T-helper 2 cell (primary cell): ENCODE measurements around the gene RWDD4.

Source experiments
- DNase-seq, 5 experiments: peaks; one replicate each; pipeline versions ENCODE4 v3.0.0 to v3.0.0-alpha.2; 2012 to 2022
- total RNA-seq, 2 donors: gene quantifications; one replicate each; lab custom pipeline; 2026; lab: John Stamatoyannopoulos, UW

The RWDD4 gene
- total RNA-seq, result 7.2 to 12.1 reads per million in 2 donors

DNA sequence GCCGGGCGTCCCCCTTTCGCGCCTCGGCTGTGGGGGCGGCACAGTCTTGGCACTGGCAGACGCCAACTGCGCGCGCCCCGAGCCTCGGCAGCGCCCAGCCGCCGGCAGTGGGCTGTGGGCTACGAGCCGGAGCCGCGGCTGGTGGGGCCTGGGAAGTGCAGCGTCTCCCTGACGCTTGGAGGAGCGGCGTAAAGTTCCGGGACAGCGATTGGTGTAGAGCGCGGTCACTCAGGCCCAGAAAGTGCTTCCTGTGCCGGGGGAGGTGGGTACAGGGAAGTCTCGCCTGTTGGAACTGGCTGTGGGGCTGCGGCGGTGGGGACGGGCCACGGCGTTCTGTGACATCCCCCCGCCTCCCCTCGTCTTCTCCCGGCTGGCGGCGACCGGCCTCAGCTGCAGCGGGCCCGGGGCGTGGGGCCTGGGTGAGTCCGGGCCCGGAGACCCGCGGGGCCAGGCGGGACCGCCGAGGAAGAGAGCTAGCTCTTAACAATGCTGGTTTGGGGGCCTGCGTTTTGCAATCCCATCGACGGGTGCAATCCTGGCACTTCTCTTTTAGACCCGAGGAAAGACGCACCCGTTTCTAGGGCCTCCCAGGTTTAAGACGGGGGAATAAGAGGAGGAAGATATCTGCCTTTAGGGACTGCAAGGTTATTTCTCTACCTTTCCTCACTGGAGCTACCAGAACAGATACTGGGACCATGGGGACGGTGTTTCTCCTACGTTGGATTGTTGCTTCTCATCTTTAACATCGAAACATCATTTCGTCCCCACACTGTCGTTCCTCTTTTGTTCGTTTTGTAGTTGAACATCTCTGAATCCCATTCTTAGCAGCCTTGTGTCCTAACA, at the start of gene RWDD4, which contains the start of gene TRAPPC11:
Gene RWDD4 (minus strand): TSS at position 157 of the 843 bp plus-strand sequence. CDS start 233 bp downstream, outside the sequence.
Gene TRAPPC11 (plus strand): TSS at position 265 of the 843 bp plus-strand sequence. CDS start 4,575 bp downstream, outside the sequence.
- DNase-seq, result peak; percentile 88 to 99 (median 95)

DNA sequence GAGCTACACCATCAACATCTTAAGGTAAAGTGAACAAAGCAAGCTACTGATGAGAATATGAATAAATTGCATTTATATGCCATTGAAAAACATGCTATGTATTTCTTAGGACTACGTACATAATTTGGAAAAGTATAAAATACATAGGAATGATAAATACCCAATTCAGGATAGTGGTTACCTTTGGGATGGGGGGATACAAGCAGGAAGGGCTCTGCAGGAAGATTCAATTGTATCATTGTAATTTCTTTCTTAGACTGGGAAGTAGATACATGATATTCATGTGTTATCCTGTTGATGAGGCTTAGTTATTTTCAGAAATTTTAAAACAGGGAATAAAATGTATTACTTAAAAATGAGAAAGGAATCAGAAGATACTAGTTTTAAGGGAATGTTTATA, 43.5 kb upstream of the RWDD4 start:
- DNase-seq, result no peak

DNA sequence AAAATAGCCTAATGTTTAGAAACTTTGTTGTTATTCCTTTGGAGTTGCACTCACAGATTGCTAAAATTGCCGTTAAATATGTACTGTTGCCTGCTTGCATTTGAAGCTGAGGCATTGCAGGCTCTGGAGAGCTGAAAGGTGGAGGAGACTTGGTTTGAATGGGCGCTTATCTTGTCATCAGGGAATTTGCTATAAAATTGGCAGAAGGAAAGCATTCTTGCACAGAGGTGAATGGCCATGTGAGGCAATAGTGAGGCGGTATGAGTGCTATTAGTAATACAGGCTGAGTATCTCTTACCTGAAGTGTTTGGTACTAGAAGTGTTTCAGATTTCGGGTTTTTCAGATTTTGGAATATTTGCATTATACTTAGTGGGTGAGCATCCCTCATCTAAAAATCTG, 41.4 kb upstream of the RWDD4 start:
- no peak for DNase-seq

DNA sequence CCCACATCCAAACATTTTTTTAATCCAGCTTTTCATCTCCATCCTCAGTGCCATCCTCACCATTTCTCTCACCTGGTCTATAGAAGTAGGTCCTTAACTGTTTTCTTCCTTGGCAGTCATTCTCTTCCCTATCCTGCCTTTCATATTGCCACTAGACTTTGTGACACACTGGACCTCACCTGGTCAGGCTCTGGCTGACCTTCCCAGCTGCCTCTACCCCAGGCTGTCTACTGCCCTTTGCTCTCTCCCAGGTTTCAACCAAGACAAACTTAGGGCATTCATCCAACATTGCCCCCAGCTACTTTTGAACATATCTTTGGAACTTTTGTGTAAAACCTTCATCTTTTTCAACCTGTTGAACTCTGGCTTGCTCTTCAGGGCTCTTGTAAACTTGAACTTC, 39.9 kb upstream of the RWDD4 start:
- DNase-seq, result no peak

DNA sequence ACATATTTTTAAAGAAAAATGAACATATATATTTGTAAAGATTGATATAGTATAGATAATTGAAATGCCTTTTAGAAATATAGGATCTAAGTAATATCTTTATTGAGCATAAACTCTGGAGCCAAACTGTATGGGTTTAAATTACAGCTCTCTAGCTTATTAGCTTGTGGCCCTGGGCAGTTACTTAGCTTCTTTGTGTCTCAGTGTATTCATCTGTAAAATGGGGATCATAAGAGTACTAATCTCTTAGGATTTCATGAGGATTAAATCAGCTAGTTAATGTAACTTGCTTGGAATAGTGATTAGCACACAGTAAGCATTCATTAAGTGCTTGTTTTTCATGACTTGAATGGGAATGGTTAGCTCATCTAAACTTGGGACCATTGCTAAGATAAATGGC, 32.9 kb upstream of the RWDD4 start:
- DNase-seq, result no peak

DNA sequence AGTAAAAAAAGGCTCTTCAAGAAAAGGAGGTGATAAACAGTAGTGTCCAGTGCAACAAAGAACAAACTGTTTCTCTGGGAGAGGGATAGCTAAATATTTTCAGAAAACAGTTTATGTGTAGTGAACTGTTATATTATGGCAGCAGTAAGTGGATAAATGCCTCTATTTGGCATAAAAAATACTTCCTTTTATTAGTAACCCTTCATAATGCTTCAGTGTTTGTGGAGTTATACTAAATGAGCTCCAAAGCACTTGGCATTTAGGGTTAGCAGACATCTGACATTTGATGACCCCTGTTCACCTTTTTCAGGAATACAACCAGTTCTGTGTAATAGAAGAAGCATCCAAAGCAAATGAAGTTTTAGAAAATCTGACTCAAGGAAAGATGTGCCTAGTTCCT, 32.0 kb upstream of the RWDD4 start:
- DNase-seq, result no peak

DNA sequence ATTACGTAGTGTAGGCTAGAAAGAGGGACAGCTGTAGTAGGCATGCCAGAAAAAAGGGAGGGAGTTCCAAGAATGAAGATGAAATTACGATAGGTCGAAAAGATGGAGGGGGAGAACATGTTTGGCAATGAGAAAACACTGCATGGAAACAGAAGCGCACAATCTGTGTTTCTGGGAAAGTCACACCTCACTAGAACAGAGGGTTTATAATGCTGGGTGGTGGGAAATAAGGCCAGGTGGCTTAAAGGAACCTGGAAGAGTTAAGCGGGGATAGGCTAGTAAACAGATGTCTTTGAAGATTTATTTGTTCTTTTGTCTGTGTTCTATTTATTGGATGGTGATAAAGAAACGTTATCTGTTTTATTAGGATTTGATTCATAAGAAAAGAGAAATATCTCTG, 29.2 kb upstream of the RWDD4 start:
- DNase-seq, result no peak

DNA sequence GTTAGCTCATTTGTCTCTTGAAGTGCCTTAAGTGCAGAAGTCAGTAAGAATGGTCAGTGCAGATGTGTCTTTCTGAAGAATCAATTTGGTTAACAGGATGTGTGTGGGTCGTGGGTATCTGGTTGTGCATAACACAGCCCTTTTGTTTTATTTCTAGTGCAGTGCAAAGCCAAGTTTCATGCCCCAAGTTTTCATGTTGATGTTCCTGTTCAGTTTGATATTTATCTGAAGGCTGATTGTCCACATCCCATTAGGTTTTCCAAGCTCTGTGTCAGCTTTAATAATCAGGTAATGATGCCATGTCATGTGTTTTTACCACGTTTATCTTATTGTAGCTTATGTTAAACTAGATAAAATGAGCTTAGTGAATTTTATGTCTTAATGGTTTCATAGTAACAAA, 27.5 kb upstream of the RWDD4 start:
- DNase-seq, result peak in 1 of 5 experiments; percentile 12

DNA sequence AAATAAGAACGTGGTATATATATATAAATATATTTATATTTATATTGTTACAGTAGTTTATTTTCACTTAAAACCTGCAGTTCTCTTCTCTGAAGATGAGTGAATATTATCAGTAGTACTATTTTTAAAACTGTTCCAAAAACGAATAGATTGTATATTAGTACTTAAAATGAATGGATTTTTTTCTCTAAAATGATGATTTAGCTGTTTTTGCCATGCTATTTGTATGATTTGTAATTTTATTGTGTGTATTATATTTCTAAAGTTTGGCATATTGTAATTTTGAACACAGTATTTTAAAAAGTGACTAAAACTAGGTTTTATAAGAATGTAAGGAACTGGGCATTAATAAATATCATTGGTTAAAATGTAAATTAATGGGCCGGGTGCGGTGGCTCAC, 22.1 kb upstream of the RWDD4 start:
- no peak for DNase-seq

DNA sequence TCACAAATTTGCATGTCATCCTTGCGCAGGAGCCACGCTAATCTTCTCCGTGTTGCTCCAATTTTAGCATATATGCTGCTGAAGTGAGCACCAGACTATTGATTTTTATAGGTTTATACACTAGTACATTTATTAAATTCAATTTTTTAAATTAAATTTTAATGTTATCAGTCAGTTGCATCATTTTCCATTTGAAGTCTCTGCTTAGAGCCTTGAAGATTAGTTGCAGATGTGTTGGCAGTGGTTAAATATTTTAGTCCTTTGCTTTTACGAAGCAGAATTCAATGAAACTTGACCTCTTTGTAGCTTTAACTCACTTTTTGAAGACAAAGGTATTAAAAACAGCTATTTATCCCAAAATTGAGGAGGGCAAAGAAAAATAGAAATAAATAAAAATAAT, 16.6 kb upstream of the RWDD4 start:
- DNase-seq, result no peak

DNA sequence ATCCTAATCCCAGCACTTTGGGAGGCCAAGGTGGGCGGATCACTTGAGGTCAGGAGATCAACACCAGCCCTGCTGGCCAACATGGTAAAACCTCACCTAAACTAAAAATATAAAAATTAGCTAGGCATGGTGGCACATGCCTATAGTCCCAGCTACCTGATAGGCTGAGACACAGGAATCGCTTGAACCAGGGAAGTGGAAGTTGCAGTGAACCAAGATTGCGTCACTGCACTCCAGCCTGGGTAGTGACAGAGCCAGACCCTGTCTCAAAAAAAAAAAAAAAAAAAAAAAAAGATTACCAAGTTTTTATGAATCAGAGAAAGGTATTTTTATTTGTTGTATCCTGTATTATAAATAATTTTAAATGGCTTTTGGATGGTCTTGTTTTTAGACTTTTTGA, 15.2 kb upstream of the RWDD4 start:
- DNase-seq, result no peak

DNA sequence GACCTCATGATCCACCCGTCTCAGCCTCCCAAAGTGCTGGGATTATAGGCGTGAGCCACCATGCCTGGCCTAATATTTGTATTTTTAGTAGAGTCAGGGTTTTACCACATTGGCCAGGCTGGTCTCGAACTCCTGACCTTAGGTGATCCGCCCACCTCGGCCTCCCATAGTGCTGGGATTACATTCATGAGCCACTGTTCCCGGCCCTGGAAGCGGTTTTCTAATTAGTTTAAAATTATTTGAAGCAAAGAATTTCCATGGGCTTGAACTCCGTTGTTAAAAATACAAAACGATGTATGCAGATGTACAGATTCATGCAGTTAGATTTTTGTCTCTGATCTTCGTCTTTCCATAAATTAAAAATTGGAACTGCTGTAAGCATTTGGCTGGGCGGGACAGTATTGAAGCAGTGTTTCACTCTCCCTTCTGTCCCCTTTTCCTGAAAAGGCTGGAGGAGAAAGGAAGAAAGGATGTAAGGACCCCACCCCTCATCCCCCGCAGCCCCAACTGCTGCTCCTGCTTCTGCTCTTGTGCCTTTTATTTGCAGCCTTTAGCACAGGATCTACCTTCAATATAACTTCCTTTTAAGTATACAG, 12.1 kb upstream of the RWDD4 start:
- no peak for DNase-seq

DNA sequence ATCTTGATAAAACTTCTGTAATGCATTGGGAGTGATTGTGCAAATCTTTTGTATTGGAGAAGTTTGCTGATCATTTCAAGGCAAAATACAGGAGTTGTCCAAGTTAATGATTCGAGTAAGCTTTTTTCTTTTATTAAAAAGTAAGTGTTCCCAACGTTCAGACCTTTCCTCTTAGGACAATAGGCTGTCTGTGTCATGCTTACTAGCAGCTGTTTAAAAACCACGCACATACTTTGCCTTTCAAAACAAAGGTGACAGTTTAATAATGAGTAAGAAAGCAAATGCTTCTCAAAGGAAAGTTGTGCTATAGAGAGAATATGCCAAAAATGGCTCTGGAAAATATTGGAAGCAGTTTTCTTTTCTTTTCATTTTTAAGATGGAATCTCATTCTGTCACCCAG, 11.3 kb upstream of the RWDD4 start:
- no peak for DNase-seq

DNA sequence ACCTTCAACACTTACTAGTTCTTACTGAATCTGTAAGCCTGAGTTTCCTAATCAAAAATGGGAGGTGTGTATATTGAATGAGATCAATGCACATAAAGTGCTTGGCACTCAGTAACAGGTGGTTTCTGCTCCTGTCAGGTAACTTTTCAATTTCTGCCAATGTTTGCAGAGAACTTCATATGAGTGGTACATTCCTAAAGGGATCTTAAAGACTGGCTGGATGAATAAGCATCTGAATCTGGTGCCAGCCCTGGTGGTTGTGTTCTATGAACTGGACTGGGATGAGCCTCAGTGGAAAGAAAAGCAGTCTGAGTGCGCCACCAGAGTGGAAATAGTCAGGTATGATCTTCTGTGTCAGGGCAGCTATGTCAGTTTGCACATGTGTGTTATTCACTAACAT, 7.1 kb upstream of the RWDD4 start:
- DNase-seq, result no peak

DNA sequence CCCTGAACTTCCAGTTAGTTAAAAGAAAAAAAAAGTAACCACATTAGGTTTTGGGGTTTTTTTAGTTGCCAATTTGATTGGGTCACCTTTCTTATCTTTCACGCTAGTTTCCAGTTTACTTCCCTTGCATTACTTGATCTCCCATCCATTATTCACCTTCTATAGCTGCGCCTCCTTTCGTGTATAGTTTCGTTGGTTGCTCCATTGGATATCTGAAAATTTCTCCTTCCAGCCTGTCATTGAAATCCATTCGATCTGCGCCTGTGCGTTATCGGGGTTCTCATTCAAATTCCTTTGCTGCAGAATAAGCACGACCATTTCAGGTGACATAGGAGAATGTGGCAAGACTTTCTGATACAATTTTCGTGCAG, 872 bp upstream of the RWDD4 start:
- peak in 2 of 5 experiments; percentile 8 to 9 for DNase-seq

DNA sequence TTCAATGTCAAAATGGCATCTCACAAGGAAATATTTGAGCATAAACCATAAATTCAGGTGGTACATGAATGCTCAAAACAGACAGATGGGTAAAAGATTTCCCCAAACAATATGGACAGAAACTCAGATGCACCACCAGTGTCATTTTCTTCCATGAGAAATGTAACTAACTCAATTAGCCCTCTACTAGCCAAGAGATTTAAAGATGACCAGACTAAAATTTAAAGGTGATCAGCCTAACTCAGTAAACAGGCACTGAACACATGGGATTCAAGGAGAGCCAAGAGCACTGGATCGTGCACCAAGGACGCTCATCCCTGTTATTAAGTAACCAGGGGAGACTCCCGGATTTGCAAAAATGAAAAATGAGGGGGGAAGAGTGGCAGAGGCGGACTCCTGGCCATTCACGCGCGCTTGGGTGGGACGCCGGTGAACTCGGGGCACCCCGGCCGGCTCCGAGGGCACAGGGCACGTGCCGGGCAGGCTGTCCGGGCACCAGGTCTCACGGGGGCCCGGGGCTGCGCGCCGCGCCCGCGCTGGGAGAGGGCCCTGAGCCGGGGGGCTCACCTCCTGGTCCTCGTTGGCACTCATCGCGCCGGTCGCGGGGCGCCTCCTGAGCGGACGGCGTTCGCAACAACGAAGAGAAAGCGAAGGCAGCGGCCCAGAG, 490 bp downstream of the RWDD4 start:
- DNase-seq, result peak in 2 of 5 experiments; percentile 8 to 23

DNA sequence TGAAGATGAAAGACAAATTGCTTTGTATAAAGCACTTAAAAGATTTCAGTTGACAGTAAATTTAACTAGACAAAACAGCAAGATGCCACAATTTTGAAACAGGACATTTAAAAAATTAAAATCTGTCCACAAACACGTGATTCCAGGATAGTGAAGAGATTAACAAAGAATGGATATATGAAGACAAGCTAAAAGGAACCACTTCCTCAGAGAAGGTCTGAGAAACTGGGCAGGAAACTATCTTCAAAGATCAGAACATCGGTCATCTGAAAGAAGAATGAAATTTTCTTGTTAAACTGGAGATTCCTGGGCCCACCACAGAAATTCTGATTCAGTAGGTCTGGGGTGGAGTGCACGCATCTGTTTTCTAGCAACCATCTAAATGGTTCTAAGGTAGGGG, 1.4 kb downstream of the RWDD4 start:
- peak in 1 of 5 experiments; percentile 13 for DNase-seq

DNA sequence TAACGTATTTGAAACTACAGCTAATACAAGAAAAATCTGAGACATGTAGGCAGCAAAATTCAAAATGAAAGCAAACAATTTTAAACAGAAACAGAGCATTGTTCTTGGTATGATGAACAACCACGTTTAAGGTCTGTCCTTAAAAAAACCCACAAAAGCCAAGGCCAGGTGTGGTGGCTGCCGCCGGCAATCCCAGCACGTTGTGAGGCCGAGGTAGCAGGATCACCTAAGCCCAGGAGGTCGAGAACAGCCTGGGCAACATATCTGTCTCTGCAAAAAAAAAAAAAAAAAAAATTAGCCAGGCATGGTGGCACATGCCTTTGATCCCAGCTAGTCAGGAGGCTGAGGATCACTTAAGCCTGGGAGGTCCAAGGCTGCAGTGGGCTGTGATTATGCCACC, 13.7 kb downstream of the RWDD4 start:
- no peak for DNase-seq

DNA sequence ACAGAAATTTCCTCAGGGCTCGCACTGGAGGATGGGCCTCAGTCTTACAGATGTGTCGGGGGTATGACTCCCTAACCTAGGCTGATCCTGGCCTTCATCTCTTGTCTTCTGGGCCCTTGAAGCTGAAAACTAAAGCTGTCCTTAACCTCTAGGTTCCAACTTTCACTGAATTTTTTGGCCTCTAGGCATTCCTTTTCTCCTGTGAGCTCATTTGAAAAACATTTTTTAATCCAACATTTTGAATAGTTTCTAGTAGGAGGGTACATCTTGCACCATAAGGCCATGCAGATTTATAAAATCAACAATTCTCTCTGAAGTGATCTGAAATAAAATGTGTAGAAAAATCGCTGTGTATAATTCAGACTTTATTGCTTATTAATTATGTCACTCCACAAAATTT, 19.7 kb downstream of the RWDD4 start:
- DNase-seq, result no peak

DNA sequence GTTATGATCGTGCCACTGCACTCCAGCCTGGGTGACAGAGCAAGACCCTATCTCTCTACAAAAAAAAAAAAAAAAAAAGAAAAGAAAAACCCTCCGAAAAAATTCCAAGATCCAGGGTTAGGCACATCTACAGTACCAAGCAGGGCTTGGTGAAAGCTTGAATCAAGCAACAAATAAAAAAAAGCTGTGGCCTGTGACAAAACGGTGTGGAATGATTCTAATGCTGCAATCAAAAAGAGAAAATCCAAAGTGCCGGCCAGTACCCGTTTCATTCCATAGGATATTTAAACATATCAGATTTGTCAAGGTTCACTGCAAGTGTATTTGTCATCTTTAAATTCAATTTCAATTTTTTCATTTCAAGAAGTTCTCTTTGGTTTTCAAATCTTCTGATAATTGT, 20.5 kb downstream of the RWDD4 start:
- no peak for DNase-seq

DNA sequence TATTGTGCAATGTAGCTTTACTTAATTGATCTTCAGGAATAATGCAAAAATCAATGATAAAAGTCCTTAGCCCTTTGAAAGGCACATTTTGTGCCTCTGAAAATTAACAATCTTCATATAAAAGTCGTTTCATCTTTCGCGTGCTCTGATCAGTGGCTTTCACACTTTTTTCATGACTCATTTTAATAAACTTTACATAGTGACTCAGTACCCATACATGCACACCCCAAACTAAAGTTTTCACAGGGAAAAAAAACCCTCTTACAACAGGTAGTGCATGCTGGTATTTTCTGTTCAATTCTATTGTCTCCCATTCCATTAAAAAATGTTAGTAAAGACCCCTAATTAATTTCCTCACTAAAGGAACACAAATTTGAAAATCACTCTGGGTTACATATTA, 21.5 kb downstream of the RWDD4 start:
- DNase-seq, result peak in 1 of 5 experiments; percentile 38

DNA sequence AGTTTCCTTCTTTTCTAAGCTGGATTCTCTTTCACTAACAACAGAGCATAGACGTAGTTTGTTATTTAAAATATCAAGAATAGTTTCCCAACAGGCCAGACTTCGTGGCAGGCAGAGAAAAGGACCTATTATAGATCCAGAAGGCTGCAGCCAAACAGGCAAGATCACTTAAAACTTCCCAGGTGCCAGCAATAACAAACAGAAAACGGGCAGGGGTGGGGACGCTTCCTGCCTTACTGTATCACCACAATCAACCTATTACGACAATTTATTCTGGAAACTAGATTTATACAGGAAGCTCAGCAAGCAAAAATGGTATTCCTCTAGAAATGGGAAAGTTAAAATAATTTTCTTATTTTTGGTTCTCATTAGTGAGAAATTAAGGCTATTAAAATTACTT, 22.1 kb downstream of the RWDD4 start:
- DNase-seq, result no peak

DNA sequence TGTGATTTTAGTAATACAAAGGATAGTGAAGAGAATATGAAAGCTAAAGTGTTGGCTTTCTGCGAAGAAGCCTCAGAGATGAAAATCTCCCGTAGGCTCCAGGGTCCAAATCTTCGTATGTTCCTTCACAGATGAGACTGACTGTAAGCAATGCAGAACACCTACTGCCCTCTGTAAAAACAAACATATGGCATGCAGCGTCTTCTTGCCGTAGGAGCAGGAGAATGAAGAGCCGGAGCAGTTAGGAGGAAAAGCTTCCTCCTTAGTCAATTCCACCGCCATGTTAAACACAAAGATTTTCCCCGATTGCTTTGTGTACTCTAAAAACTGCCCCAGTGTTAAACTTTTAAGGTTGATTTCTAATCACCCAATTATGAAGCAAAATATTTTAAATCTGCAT, 22.5 kb downstream of the RWDD4 start:
- no peak for DNase-seq

DNA sequence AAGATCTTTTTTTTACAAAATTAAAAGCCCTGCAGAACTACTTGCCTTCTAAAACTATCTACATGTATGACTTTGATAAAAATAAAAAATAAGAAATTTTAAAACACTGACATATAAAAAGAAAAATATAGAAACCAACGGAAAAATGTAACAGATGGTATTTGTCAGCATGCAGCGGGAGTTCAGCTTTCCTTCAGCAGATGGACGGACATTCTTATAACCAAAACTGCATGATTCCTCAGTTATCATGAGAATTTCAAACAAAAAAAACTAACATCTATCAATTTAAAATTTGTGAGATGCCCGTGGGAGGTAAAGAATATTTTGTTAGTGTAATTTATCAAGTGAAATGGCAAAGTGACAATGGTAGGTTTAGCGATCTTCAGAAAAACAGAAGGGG, 23.2 kb downstream of the RWDD4 start:
- no peak for DNase-seq
